ENCODE data around the gene GPHN.

Gene GPHN

DNA sequence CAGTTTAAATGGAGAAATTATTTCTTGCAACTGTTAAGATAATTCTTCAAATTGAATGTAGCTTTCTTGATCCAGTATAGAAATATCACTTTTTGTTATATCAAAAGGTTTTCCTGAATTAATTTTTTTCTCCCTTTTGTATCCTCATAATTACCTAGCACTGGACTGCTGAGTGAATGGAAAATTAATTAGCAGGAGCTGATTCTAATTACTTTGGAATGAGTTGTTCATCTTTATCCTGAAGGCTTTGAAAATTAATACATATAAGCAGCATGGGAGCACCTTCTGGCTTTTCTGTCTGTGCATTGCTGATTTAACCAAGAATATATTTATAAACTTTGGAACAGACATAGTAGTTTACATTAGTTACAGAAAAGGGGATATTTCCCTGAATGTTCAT lies 373.6 kb downstream of the GPHN start:
- H3K4me1 ChIP-seq (ENCODE audit: control insufficient read depth in 1 of 2, insufficient read depth in 1 of 2, low read depth in 1 of 2, low read length in 1 of 2) = no peaks in the 10 kb centered on the region
- H3K4me3 ChIP-seq (ENCODE audit: low read depth in 1 of 2, low read length in 1 of 2) = no peak overlapping the region
- TF ChIP-seq, protein P1, sequence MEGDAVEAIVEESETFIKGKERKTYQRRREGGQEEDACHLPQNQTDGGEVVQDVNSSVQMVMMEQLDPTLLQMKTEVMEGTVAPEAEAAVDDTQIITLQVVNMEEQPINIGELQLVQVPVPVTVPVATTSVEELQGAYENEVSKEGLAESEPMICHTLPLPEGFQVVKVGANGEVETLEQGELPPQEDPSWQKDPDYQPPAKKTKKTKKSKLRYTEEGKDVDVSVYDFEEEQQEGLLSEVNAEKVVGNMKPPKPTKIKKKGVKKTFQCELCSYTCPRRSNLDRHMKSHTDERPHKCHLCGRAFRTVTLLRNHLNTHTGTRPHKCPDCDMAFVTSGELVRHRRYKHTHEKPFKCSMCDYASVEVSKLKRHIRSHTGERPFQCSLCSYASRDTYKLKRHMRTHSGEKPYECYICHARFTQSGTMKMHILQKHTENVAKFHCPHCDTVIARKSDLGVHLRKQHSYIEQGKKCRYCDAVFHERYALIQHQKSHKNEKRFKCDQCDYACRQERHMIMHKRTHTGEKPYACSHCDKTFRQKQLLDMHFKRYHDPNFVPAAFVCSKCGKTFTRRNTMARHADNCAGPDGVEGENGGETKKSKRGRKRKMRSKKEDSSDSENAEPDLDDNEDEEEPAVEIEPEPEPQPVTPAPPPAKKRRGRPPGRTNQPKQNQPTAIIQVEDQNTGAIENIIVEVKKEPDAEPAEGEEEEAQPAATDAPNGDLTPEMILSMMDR (IDR thresholded peaks at IDR 0.05) = no peak
- H3K27ac ChIP-seq = no peak overlapping the region
- H3K36me3 ChIP-seq = no peaks in the 10 kb centered on the region
- H3K9me3 ChIP-seq = no peaks in the 10 kb centered on the region
- H3K27me3 ChIP-seq = no peaks in the 10 kb centered on the region

DNA sequence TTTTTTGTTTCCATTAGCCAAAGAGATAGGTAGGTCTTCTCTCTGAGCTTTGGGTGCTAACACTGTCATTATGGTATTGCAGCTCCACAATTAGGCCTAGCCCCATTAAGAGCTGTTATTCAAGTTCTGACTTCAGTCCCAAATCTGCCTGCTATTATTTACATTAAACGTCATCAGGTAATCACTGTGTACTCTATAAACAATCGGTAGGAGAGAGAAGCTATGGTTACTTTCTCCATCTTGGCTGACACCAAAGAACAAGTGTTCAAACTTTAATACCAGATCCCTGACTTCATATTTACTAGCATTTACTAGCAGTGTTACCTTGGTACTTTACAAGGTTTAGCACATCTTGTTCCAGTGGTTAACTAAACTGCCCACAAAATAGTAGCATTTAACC lies 376.2 kb downstream of the GPHN start:
- no peaks in the 10 kb centered on the region for H3K36me3 ChIP-seq
- no peak overlapping the region for H3K27ac ChIP-seq
- no peaks in the 10 kb centered on the region for H3K4me1 ChIP-seq (ENCODE audit: control insufficient read depth in 1 of 2, insufficient read depth in 1 of 2, low read depth in 1 of 2, low read length in 1 of 2)
- H3K9me3 ChIP-seq = no peaks in the 10 kb centered on the region
- TF ChIP-seq, protein P1 (IDR thresholded peaks at IDR 0.05) = no peak
- H3K27me3 ChIP-seq = no peaks in the 10 kb centered on the region
- no peak overlapping the region for H3K4me3 ChIP-seq (ENCODE audit: low read depth in 1 of 2, low read length in 1 of 2)

DNA sequence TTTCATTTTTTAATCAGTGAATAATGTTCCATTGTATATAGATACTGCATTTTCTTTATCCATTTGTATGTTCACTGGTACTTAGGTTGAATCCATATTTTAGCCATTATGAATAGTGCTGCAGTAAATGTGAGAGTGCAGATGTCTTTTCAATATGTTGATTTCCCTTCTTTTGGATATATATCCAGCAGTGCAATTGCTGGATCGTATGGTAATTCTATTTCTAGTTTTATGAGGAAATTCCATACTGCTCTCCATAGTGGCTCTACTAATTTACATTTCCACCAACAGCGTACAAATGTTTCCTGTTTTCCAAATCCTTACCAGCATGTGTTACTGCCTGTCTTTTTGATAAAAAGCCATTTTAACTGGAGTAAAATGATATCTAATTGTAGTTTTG lies 392.8 kb downstream of the GPHN start:
- TF ChIP-seq, protein P1 (IDR thresholded peaks at IDR 0.05) = no peak
- Histone ChIP-seq H3K4me3 (ENCODE audit: low read depth in 1 of 2, low read length in 1 of 2) (no peak overlapping the region), H3K27me3 (no peaks in the 10 kb centered on the region), H3K9me3 (no peaks in the 10 kb centered on the region), H3K27ac (no peak overlapping the region), H3K4me1 (ENCODE audit: control insufficient read depth in 1 of 2, insufficient read depth in 1 of 2, low read depth in 1 of 2, low read length in 1 of 2) (no peaks in the 10 kb centered on the region), H3K36me3 (no peaks in the 10 kb centered on the region)

DNA sequence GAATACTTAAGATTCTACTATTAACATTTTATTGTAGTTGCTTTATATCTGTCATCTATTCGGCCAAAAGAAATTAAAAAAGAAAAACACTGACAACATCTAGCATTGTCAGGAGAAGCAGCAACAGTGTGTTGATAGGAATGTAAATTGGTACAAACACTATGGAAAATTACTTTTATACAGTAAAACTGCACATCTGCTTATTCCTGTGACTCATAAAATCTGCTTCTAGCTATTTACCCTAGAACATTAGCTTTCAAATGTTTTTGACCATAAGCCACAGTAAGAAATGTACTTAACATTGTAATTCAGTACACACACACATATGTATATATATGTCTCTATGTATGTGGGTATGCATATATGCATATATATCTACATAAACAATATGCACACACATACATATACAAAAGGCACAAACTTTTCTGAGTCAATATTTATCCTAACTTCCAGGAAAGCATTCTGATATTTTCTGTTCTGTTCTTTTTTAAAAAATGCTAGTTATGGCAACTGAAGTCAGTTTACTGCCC lies 402.4 kb downstream of the GPHN start:
- TF ChIP-seq, protein P1 (IDR thresholded peaks at IDR 0.05) = no peak
- Histone ChIP-seq H3K9me3 (no peaks in the 10 kb centered on the region), H3K4me3 (ENCODE audit: low read depth in 1 of 2, low read length in 1 of 2) (no peak overlapping the region)

DNA sequence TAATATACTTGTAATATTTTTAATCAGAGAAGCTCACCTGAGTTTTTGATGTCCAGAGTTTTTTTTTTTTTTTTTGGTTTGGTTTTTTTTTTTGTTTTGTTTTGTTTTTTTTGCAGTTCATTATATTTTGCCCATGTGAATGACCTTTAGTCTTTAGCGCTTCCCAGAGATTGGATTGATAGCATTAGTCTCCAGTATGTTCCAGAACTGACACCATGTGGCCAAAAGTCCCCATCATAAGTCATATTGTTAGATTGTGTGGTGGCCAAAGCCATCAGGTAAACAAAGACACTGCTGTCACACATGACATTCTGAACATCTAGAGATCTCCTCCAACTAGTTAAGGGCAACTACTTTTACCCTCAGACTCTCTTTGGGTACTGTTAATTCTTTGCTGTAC lies 408.5 kb downstream of the GPHN start:
- TF ChIP-seq, protein P1 (IDR thresholded peaks at IDR 0.05) = no peak
- no peaks in the 10 kb centered on the region for H3K9me3 ChIP-seq
- H3K4me1 ChIP-seq (ENCODE audit: control insufficient read depth in 1 of 2, insufficient read depth in 1 of 2, low read depth in 1 of 2, low read length in 1 of 2) = no peaks in the 10 kb centered on the region
- H3K27ac ChIP-seq = no peak overlapping the region
- no peak overlapping the region for H3K4me3 ChIP-seq (ENCODE audit: low read depth in 1 of 2, low read length in 1 of 2)
- no peaks in the 10 kb centered on the region for H3K27me3 ChIP-seq
- H3K36me3 ChIP-seq = no peaks in the 10 kb centered on the region

More for the DNA sequence above, 402.4 kb downstream of the GPHN start:
- H3K36me3 ChIP-seq = no peaks in the 10 kb centered on the region
- H3K27me3 ChIP-seq = no peaks in the 10 kb centered on the region
- no peak overlapping the region for H3K27ac ChIP-seq
- no peaks in the 10 kb centered on the region for H3K4me1 ChIP-seq (ENCODE audit: control insufficient read depth in 1 of 2, insufficient read depth in 1 of 2, low read depth in 1 of 2, low read length in 1 of 2)

DNA sequence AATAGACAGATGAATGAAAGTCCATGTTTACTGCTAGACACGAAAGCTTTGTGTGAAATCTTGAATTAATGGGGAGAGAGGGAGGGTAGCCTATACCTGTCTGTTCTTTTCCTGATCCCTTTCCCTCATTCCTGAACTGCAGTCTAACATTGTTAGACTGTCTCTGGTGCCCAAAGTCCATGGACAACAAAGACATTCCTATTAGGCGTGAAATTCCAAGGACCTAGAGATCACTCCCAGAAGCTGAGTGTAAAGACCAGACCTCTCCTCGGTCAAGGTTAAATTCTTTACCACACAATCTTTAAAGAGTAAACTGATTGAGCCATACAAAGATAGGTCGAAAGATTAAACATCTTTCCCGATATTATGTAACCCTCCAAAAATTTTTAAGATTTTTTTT lies 410.6 kb downstream of the GPHN start:
- Histone ChIP-seq H3K36me3 (no peaks in the 10 kb centered on the region), H3K4me1 (ENCODE audit: control insufficient read depth in 1 of 2, insufficient read depth in 1 of 2, low read depth in 1 of 2, low read length in 1 of 2) (no peaks in the 10 kb centered on the region), H3K9me3 (no peaks in the 10 kb centered on the region), H3K27me3 (no peaks in the 10 kb centered on the region), H3K4me3 (ENCODE audit: low read depth in 1 of 2, low read length in 1 of 2) (no peak overlapping the region), H3K27ac (no peak overlapping the region)
- TF ChIP-seq, protein P1 (IDR thresholded peaks at IDR 0.05) = no peak
